IMR-90 (cell line): ENCODE measurements around the gene PLA2G4C. TPM values are rescaled to one million over a fixed set of nuclear protein-coding genes. Genes with fewer than 3 reads are reported as not detected.

Experiments used
- ATAC-seq: fragments of 200-7000 bp; cut with Tn5 transposase; 2 replicates; pipeline ENCODE4 v1.9.1; 2020; ENCODE audit warnings: low read depth, mild to moderate bottlenecking, moderate library complexity
- BruUV-seq: library from RNA; stranded (reverse); fragments of 400-500 nt; replicated peaks from 2 replicates; lab custom pipeline; 2021; lab: Mats Ljungman, UMichigan
- CTCF ChIA-PET: fragments of 300-600 bp; formaldehyde crosslinking; extraction: SDS; loops from one replicate; lab custom pipeline; 2021; ENCODE audit warnings: antibody characterized with exemption; lab: Yijun Ruan, JAX
- POLR2A ChIA-PET: fragments of 300-600 bp; sonication (Branson Sonifier 250); formaldehyde crosslinking; loops from one replicate; lab custom pipeline; 2022; ENCODE audit warnings: antibody characterized with exemption; ENCODE audit not compliant: unreplicated experiment; lab: Charles Lee
- DNase-seq: peaks from one replicate; pipeline ENCODE4 v3.0.0; 2013
- H2AFZ ChIP-seq: replicated peaks from 2 replicates; pipeline ENCODE3; 2013; ENCODE audit warnings: low read length, mild to moderate bottlenecking; ENCODE audit not compliant: poor library complexity
- H2AK5ac ChIP-seq: 2 replicates; pipeline ENCODE4 v1.6.1; 2013; ENCODE audit warnings: low read depth, low read length, inconsistent platforms
- H2AK9ac ChIP-seq: replicated peaks from 2 replicates; pipeline ENCODE3; 2013; ENCODE audit warnings: mild to moderate bottlenecking, low read depth, low read length, moderate library complexity; ENCODE audit not compliant: poor library complexity
- H2BK120ac ChIP-seq: 2 replicates; pipeline ENCODE4 v1.6.1; 2013; ENCODE audit warnings: low read depth, low read length, inconsistent platforms
- H2BK15ac ChIP-seq: 3 replicates; pipeline ENCODE4 v1.6.1; 2013; ENCODE audit warnings: low read depth, low read length, inconsistent platforms
- H2BK20ac ChIP-seq: 2 replicates; pipeline ENCODE4 v1.6.1; 2013; ENCODE audit warnings: low read depth, mild to moderate bottlenecking, inconsistent platforms, low read length, moderate library complexity
- H2BK5ac ChIP-seq: 2 replicates; pipeline ENCODE4 v1.6.1; 2013; ENCODE audit warnings: mild to moderate bottlenecking, low read depth, low read length, inconsistent platforms; ENCODE audit not compliant: poor library complexity, severe bottlenecking
- H3K14ac ChIP-seq: replicated peaks from 2 replicates; pipeline ENCODE4 v1.6.1; 2013; ENCODE audit warnings: low read depth, low read length, inconsistent platforms
- H3K18ac ChIP-seq: 2 replicates; pipeline ENCODE4 v1.6.1; 2013; ENCODE audit warnings: low read depth, low read length, control low read depth
- H3K23ac ChIP-seq: 2 replicates; pipeline ENCODE4 v1.6.1; 2013; ENCODE audit warnings: low read depth, low read length, inconsistent platforms
- H3K27ac ChIP-seq: 2 replicates; pipeline ENCODE4 v1.5.1; 2013; ENCODE audit warnings: mild to moderate bottlenecking, control low read depth, low read length; ENCODE audit not compliant: insufficient read depth
- H3K27me3 ChIP-seq: 2 replicates; pipeline ENCODE4 v1.6.1; 2013; ENCODE audit warnings: low read length; ENCODE audit not compliant: control insufficient read depth, insufficient read depth
- H3K36me3 ChIP-seq: 2 replicates; pipeline ENCODE4 v1.6.1; 2013; ENCODE audit warnings: low read length, mixed read lengths; ENCODE audit not compliant: control insufficient read depth, insufficient read depth
- H3K4ac ChIP-seq: 2 replicates; pipeline ENCODE4 v1.6.1; 2013; ENCODE audit warnings: low read depth, low read length, inconsistent platforms
- H3K4me1 ChIP-seq: 2 replicates; pipeline ENCODE4 v1.6.1; 2013; ENCODE audit warnings: low read length, mixed read lengths; ENCODE audit not compliant: control insufficient read depth, insufficient read depth
- H3K4me2 ChIP-seq: 2 replicates; pipeline ENCODE4 v1.6.1; 2013; ENCODE audit warnings: low read depth, mild to moderate bottlenecking, control low read depth, low read length, moderate library complexity
- H3K4me3 ChIP-seq: 2 replicates; pipeline ENCODE4 v1.5.1; 2013; ENCODE audit warnings: low read depth, mild to moderate bottlenecking, control low read depth, low read length, moderate library complexity; ENCODE audit not compliant: insufficient read depth
- H3K56ac ChIP-seq: 2 replicates; pipeline ENCODE4 v1.6.1; 2013; ENCODE audit warnings: low read length, inconsistent platforms; ENCODE audit not compliant: insufficient read depth; ENCODE audit errors: extremely low read depth
- H3K79me1 ChIP-seq, 2 experiments: 2 replicates each; pipeline ENCODE4 v1.6.1; 2013; ENCODE audit warnings: low read length in 2 of 2, inconsistent platforms in 1 of 2, low read depth in 1 of 2
- H3K9ac ChIP-seq: 2 replicates; pipeline ENCODE4 v1.6.1; 2013; ENCODE audit warnings: low read depth, low read length, control low read depth
- H3K9me1 ChIP-seq: 2 replicates; pipeline ENCODE4 v1.6.1; 2013; ENCODE audit warnings: low read length, inconsistent platforms; ENCODE audit not compliant: insufficient read depth
- H3K9me3 ChIP-seq: 2 replicates; pipeline ENCODE4 v1.6.1; 2013; ENCODE audit warnings: low read length; ENCODE audit not compliant: control insufficient read depth, insufficient read depth
- H4K20me1 ChIP-seq: 2 replicates; pipeline ENCODE4 v1.6.1; 2013; ENCODE audit warnings: low read length, inconsistent platforms; ENCODE audit not compliant: insufficient read depth
- H4K5ac ChIP-seq: 2 replicates; pipeline ENCODE4 v1.6.1; 2013; ENCODE audit warnings: mild to moderate bottlenecking, low read depth, low read length, control low read depth
- H4K8ac ChIP-seq, 2 experiments: 2 replicates each; pipeline ENCODE4 v1.6.1; 2013; ENCODE audit warnings: low read depth in 2 of 2, low read length in 2 of 2, control low read depth in 1 of 2, inconsistent platforms in 1 of 2
- H4K91ac ChIP-seq: 2 replicates; pipeline ENCODE4 v1.6.1; 2013; ENCODE audit warnings: low read depth, low read length, inconsistent platforms; ENCODE audit not compliant: insufficient read depth
- BHLHE40 ChIP-seq: fragments of 150-350 bp; IDR thresholded peaks from 2 replicates; pipeline ENCODE4 v1.6.1; 2016; ENCODE audit warnings: mild to moderate bottlenecking, low read depth, low read length
- CEBPB ChIP-seq: IDR thresholded peaks from 2 replicates; pipeline ENCODE4 v1.6.1; 2012; ENCODE audit warnings: low read depth, low read length, improper control_type of control experiment
- CHD1 ChIP-seq: IDR thresholded peaks from 2 replicates; pipeline ENCODE4 v1.6.1; 2012; ENCODE audit warnings: low read depth, low read length, improper control_type of control experiment
- CTCF ChIP-seq: conservative IDR thresholded peaks from 2 replicates; pipeline ENCODE4 v1.5.1; 2012; ENCODE audit warnings: mild to moderate bottlenecking, low read depth, low read length, improper control_type of control experiment
- ELK1 ChIP-seq: fragments of 150-350 bp; IDR thresholded peaks from 2 replicates; pipeline ENCODE4 v1.6.1; 2016; ENCODE audit warnings: low read depth, mild to moderate bottlenecking, low read length, moderate library complexity, borderline replicate concordance
- FOS ChIP-seq: fragments of 150-350 bp; IDR thresholded peaks from 2 replicates; pipeline ENCODE4 v1.6.1; 2016; ENCODE audit warnings: low read depth, low read length
- MAFK ChIP-seq: IDR thresholded peaks from 2 replicates; pipeline ENCODE4 v1.6.1; 2012; ENCODE audit warnings: low read depth, low read length, improper control_type of control experiment
- MAZ ChIP-seq: IDR thresholded peaks from 2 replicates; pipeline ENCODE4 v1.6.1; 2012; ENCODE audit warnings: low read depth, mild to moderate bottlenecking, low read length, improper control_type of control experiment, moderate library complexity, borderline replicate concordance
- MXI1 ChIP-seq: IDR thresholded peaks from 2 replicates; pipeline ENCODE4 v1.6.1; 2012; ENCODE audit warnings: low read depth, mild to moderate bottlenecking, low read length, moderate library complexity, borderline replicate concordance
- NFE2L2 ChIP-seq: fragments of 150-350 bp; IDR thresholded peaks from 2 replicates; pipeline ENCODE4 v1.6.1; 2016; ENCODE audit warnings: low read depth, mild to moderate bottlenecking, low read length
- POLR2A ChIP-seq: IDR thresholded peaks from 2 replicates; pipeline ENCODE4 v1.6.1; 2012; ENCODE audit warnings: mild to moderate bottlenecking, low read depth, low read length
- RAD21 ChIP-seq: IDR thresholded peaks from 2 replicates; pipeline ENCODE4 v1.6.1; 2012; ENCODE audit warnings: low read length, improper control_type of control experiment
- RCOR1 ChIP-seq: IDR thresholded peaks from 2 replicates; pipeline ENCODE4 v1.6.1; 2012; ENCODE audit warnings: mild to moderate bottlenecking, low read length, improper control_type of control experiment; ENCODE audit not compliant: insufficient replicate concordance
- RFX5 ChIP-seq: IDR thresholded peaks from 2 replicates; pipeline ENCODE4 v1.8.0; 2012; ENCODE audit warnings: low read depth, mild to moderate bottlenecking, low read length, moderate library complexity
- SMC3 ChIP-seq: fragments of 150-350 bp; IDR thresholded peaks from 2 replicates; pipeline ENCODE4 v1.6.1; 2016; ENCODE audit warnings: low read depth, mild to moderate bottlenecking, antibody characterized with exemption, low read length, moderate library complexity
- USF2 ChIP-seq: fragments of 150-350 bp; IDR thresholded peaks from 2 replicates; pipeline ENCODE4 v1.6.1; 2017; ENCODE audit warnings: mild to moderate bottlenecking, antibody characterized with exemption, low read length, low read depth
- WGBS, 2 experiments: methylation state at CpG; one replicate each; pipeline versions ENCODE4 v1.1.5 to v1.1.7; 2013; ENCODE audit warnings: missing lambda C conversion rate in 2 of 2; ENCODE audit not compliant: insufficient read length in 1 of 2; ENCODE audit errors: extremely low coverage in 2 of 2; 5-methylcytosine and 5-hydroxymethylcytosine counted together
- dilution Hi-C: fragments of 300-500 bp; cut with HindIII; formaldehyde crosslinking; loops from one replicate; pipeline ENCODE4 v1.14.3; 2018; ENCODE audit warnings: low sequenced_read_pairs; ENCODE audit not compliant: unreplicated experiment
- in situ Hi-C: fragments of 300-500 bp; cut with MboI; formaldehyde crosslinking; loops from 3 replicates; pipeline ENCODE4 v1.14.3; 2019; ENCODE audit warnings: low sequenced_read_pairs, inconsistent platforms, mixed read lengths
- intact Hi-C: fragments of 100-400 bp; cut with micrococcal nuclease; formaldehyde crosslinking; loops from 2 replicates; pipeline ENCODE4 v1.10.0; 2022
- polyA plus RNA-seq, 3 experiments: library from polyadenylated mRNA; depleted of rRNA; stranded (reverse); fragments of >200 nt; gene quantifications; 2 replicates each; pipeline ENCODE4 v1.2.3, GENCODE V29; 2012; ENCODE audit warnings: low replicate concordance in 1 of 3
- total RNA-seq: library from RNA; depleted of rRNA; stranded (reverse); fragments of >200 nt; gene quantifications from 2 replicates; pipeline ENCODE4 v1.2.3, GENCODE V29; 2012

PLA2G4C gene
- total and polyA plus RNA-seq, 2 of the 4 experiments (the other 2 are of a cell fraction), result 4.3 to 5.7 TPM

- ATAC-seq (no peak), DNase-seq (no peak)
- no peak overlapping the region for H3K14ac ChIP-seq
- dilution Hi-C loops, result no loop called here
- no peaks in the 10 kb centered on the region for H3K9me1 ChIP-seq
- H2AFZ ChIP-seq, result no peak overlapping the region
- no peak overlapping the region for H2BK20ac ChIP-seq
- H3K56ac ChIP-seq, result no peak overlapping the region
- no peak overlapping the region for H3K27ac ChIP-seq
- intact Hi-C loops, result no loop called here
- H3K4me3 ChIP-seq, result no peak overlapping the region
- no peak overlapping the region for H4K5ac ChIP-seq
- H3K4me1 ChIP-seq, result no peaks in the 10 kb centered on the region
- POLR2A ChIA-PET, result no interaction called here
- BruUV-seq, result no TSS peak
- H4K8ac ChIP-seq, result no peak overlapping the region
- no peak overlapping the region for H3K4ac ChIP-seq
- H2AK5ac ChIP-seq, result no peak overlapping the region
- in situ Hi-C loops, result no loop called here
- no peak overlapping the region for H3K18ac ChIP-seq
- H2BK120ac ChIP-seq, result no peak overlapping the region
- no peaks in the 10 kb centered on the region for H3K36me3 ChIP-seq
- TF ChIP-seq CHD1 (no peak), RFX5 (no peak), POLR2A (no peak), ELK1 (no peak), SMC3 (no peak), CTCF (no peak), BHLHE40 (no peak), NFE2L2 (no peak), USF2 (no peak), FOS (no peak), MAFK (no peak), RCOR1 (no peak), MAZ (no peak), RAD21 (no peak), MXI1 (no peak), CEBPB (no peak)
- H3K9ac ChIP-seq, result no peak overlapping the region
- H3K79me1 ChIP-seq, result no peaks in the 10 kb centered on the region
- H2BK15ac ChIP-seq, result no peak overlapping the region
- no peaks in the 10 kb centered on the region; the same call in 1 of the 2 replicates for H3K27me3 ChIP-seq
- H2BK5ac ChIP-seq, result no peak overlapping the region
- no peaks in the 10 kb centered on the region for H4K20me1 ChIP-seq
- WGBS, 2 experiments, result no CpG with 5 or more reads among the region's 5 CpGs
- CTCF ChIA-PET, result no interaction called here
- no peaks in the 10 kb centered on the region for H3K9me3 ChIP-seq
- H3K4me2 ChIP-seq, result no peak overlapping the region
- no peak overlapping the region for H4K91ac ChIP-seq
- no peak overlapping the region for H2AK9ac ChIP-seq
- H3K23ac ChIP-seq, result no peak overlapping the region
Observed at GRCh38 chr19:48053856-48054255, 56.8 kb downstream of the PLA2G4C start.
